ENCODE results near the gene SULF2.

- TF ChIP-seq CTCF (IDR thresholded peaks at IDR 0.05; ENCODE audit: low read depth, low read length, missing input control), result no peak
- TF ChIP-seq EGR1 (IDR thresholded peaks at IDR 0.05; ENCODE audit: low read depth in 2 of 2), result no peak
- no peak for TF ChIP-seq GABPA (IDR thresholded peaks at IDR 0.05 in 1 of 2, conservative IDR thresholded peaks at IDR 0.05 in 1 of 2)
- TF ChIP-seq RAD21 (IDR thresholded peaks at IDR 0.05), result no peak
- no peak for TF ChIP-seq ZBTB33 (IDR thresholded peaks at IDR 0.05)
- no peak for TF ChIP-seq TAF1 (conservative IDR thresholded peaks at IDR 0.05)
- TF ChIP-seq JUND (IDR thresholded peaks at IDR 0.05), result no peak
- TF ChIP-seq MAX (IDR thresholded peaks at IDR 0.05), result no peak
- no peak for TF ChIP-seq RXRA (IDR thresholded peaks at IDR 0.05)
- TF ChIP-seq YY1 (IDR thresholded peaks at IDR 0.05), result no peak
- TF ChIP-seq REST (IDR thresholded peaks at IDR 0.05), result no peak
- TF ChIP-seq HNF4G (IDR thresholded peaks at IDR 0.05), result no peak
Observed at GRCh38 chr20:47751449-47751848, 33.8 kb downstream of the SULF2 start.
